Vagina (tissue), 2 donors: ENCODE measurements around the gene RBP5.
"Not testable (repeated sequence)": the region's sequence is repeated elsewhere in the genome, so short reads cannot be mapped to it uniquely, and the experiment has no call there.

Experiments used
- CTCF ChIP-seq, 3 experiments: fragments of 450-650 bp in 2 of 3; fragments of 200-600 bp in 1 of 3; sonication (generic) in 1 of 3; IDR thresholded peaks; one replicate each; pipeline ENCODE4 v1.5.1; 2017 to 2019; ENCODE audit warnings: antibody characterized with exemption in 3 of 3, mild to moderate bottlenecking in 2 of 3, moderate library complexity in 2 of 3
- POLR2A ChIP-seq, 2 donors: fragments of 450-650 bp; IDR thresholded peaks; one replicate each; pipeline ENCODE4 v1.6.1; 2017; ENCODE audit warnings: antibody characterized with exemption in 2 of 2, mild to moderate bottlenecking in 2 of 2, moderate library complexity in 2 of 2
- POLR2AphosphoS5 ChIP-seq, 2 donors: sonication (generic); formaldehyde crosslinking; IDR thresholded peaks; one replicate each; pipeline ENCODE4 v1.9.0; 2017; ENCODE audit warnings: antibody characterized with exemption in 2 of 2, mild to moderate bottlenecking in 2 of 2, low read depth in 1 of 2; ENCODE audit not compliant: insufficient read depth in 1 of 2

- TF ChIP-seq CTCF (IDR thresholded peaks at IDR 0.05); POLR2A (IDR thresholded peaks at IDR 0.05); POLR2AphosphoS5 (IDR thresholded peaks at IDR 0.05; ENCODE audit: insufficient read depth in 1 of 2, low read depth in 1 of 2): not testable (repeated sequence)
These were observed 21.5 kb downstream of the RBP5 start for GRCh38 chr12:7107181-7107580.
